Suprapubic skin (tissue), 4 donors: ENCODE data around the gene FAM98C. TPM values are rescaled to one million over a fixed set of nuclear protein-coding genes. Genes with fewer than 3 reads are reported as not detected.

Experiments
- DNase-seq, 2 donors: peaks; one replicate each; pipeline ENCODE4 v3.0.0-alpha.2; 2019; ENCODE audit warnings: low spot score in 2 of 2
- H3K27ac ChIP-seq: fragments of 200-600 bp; sonication (generic); one replicate; pipeline ENCODE4 v1.5.1; 2019
- H3K27me3 ChIP-seq: fragments of 200-600 bp; sonication (generic); one replicate; pipeline ENCODE4 v1.5.1; 2019
- H3K36me3 ChIP-seq: fragments of 200-600 bp; sonication (generic); one replicate; pipeline ENCODE4 v1.5.1; 2019
- H3K4me1 ChIP-seq: fragments of 200-600 bp; sonication (generic); one replicate; pipeline ENCODE4 v1.5.1; 2019
- H3K4me3 ChIP-seq: fragments of 200-600 bp; sonication (generic); one replicate; pipeline ENCODE4 v1.5.1; 2019; ENCODE audit warnings: mild to moderate bottlenecking
- H3K9me3 ChIP-seq: fragments of 200-600 bp; sonication (generic); one replicate; pipeline ENCODE4 v1.5.1; 2019
- EP300 ChIP-seq: sonication (generic); formaldehyde crosslinking; IDR thresholded peaks from one replicate; pipeline ENCODE4 v1.6.1; 2017; ENCODE audit warnings: antibody characterized with exemption
- POLR2A ChIP-seq, 2 donors: fragments of 450-650 bp; IDR thresholded peaks; one replicate each; pipeline ENCODE4 v1.6.1; 2017; ENCODE audit warnings: antibody characterized with exemption in 2 of 2, mild to moderate bottlenecking in 2 of 2, moderate library complexity in 2 of 2
- POLR2AphosphoS5 ChIP-seq, 3 donors: sonication (generic); formaldehyde crosslinking; IDR thresholded peaks; one replicate each; pipeline ENCODE4 v1.6.1; 2017; ENCODE audit warnings: antibody characterized with exemption in 3 of 3
- WGBS: methylation state at CpG from one replicate; pipeline ENCODE4 v1.1.5; 2018; 5-methylcytosine and 5-hydroxymethylcytosine counted together
- total RNA-seq, 4 donors: library from RNA; depleted of rRNA; stranded (reverse); fragments of >200 nt; gene quantifications; one replicate each; pipeline ENCODE4 v1.1.0, GENCODE V29; 2016
- TF ChIP-seq, protein P1 (sequence below), 2 donors: fragments of 200-600 bp in 1 of 2; fragments of 450-650 bp in 1 of 2; sonication (generic) in 1 of 2; IDR thresholded peaks; one replicate each; pipeline ENCODE4 v1.5.1; 2016 to 2019; ENCODE audit warnings: antibody characterized with exemption in 2 of 2, mild to moderate bottlenecking in 1 of 2, moderate library complexity in 1 of 2

Gene FAM98C
- total RNA-seq, 4 donors from 2014 or later: 32.6 to 45.6 (median 36.7) TPM

DNA sequence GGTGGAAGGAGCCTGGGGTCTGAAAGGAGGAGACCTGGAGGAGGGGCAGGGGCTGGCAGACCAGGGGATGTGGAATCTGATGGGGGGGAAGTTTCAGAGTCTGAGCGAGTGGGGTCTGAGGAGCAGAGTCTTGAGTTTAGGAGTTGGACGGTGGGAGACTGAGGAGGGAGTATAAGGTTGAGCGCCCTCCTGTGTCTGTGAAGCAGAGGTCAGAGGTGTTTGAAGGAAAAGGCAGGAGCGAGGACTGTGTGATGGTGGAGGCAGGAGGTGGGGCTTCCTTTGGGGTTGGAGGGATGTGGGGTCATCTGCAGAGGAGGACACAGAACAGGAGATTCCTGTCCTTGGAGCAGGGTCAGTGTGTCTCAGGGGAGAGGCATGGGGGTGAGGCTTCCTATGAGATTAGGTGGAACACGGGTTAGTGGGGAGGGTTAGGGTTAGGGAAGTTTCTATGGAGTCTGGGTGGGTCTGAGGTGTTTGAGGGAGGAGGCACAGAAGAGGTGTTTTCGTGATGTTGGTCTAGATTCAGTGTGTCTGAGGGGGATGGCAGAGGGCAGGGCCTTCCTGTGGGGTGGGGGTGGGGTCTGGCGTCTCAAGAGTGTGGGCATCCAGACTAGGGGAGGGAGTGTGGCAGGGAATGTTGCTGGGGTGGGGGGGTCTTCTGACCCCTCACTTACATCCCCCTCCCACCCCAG, 38.9 kb downstream of the FAM98C start:
- no peaks in the 10 kb centered on the region for H3K4me1 ChIP-seq
- H3K27ac ChIP-seq: no peak overlapping the region
- DNase-seq: no peak
- H3K4me3 ChIP-seq: no peak overlapping the region
- no peaks in the 10 kb centered on the region for H3K36me3 ChIP-seq
- H3K9me3 ChIP-seq: no peaks in the 10 kb centered on the region
- 58% methylated on average over 7 of the region's 7 CpGs for WGBS
- H3K27me3 ChIP-seq: peaks cover 9% of the 10 kb centered on the region
- TF ChIP-seq, protein P1, sequence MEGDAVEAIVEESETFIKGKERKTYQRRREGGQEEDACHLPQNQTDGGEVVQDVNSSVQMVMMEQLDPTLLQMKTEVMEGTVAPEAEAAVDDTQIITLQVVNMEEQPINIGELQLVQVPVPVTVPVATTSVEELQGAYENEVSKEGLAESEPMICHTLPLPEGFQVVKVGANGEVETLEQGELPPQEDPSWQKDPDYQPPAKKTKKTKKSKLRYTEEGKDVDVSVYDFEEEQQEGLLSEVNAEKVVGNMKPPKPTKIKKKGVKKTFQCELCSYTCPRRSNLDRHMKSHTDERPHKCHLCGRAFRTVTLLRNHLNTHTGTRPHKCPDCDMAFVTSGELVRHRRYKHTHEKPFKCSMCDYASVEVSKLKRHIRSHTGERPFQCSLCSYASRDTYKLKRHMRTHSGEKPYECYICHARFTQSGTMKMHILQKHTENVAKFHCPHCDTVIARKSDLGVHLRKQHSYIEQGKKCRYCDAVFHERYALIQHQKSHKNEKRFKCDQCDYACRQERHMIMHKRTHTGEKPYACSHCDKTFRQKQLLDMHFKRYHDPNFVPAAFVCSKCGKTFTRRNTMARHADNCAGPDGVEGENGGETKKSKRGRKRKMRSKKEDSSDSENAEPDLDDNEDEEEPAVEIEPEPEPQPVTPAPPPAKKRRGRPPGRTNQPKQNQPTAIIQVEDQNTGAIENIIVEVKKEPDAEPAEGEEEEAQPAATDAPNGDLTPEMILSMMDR (IDR thresholded peaks at IDR 0.05): no peak
- TF ChIP-seq EP300 (no peak), POLR2AphosphoS5 (IDR thresholded peaks at IDR 0.05) (no peak), POLR2A (IDR thresholded peaks at IDR 0.05) (no peak)

- H3K27ac ChIP-seq: no peak overlapping the region
- no peaks in the 10 kb centered on the region for H3K4me1 ChIP-seq
- peaks cover 7% of the 10 kb centered on the region for H3K27me3 ChIP-seq
- no peaks in the 10 kb centered on the region for H3K36me3 ChIP-seq
- H3K4me3 ChIP-seq: no peak overlapping the region
- TF ChIP-seq EP300: no peak
- TF ChIP-seq, protein P1 (IDR thresholded peaks at IDR 0.05): no peak
- no peak for TF ChIP-seq POLR2AphosphoS5 (IDR thresholded peaks at IDR 0.05)
- no peak for TF ChIP-seq POLR2A (IDR thresholded peaks at IDR 0.05)
- WGBS: 94% methylated on average over 6 of the region's 9 CpGs
- no peak for DNase-seq
- H3K9me3 ChIP-seq: no peaks in the 10 kb centered on the region
These were observed 39.8 kb downstream of the FAM98C start for GRCh38 chr19:38442736-38443135.

GRCh38 chr19:38443458-38443999, 40.6 kb downstream of the FAM98C start:
- no peaks in the 10 kb centered on the region for H3K4me1 ChIP-seq

GRCh38 chr19:38444026-38444425, 41.1 kb downstream of the FAM98C start:
- no peaks in the 10 kb centered on the region for H3K9me3 ChIP-seq
- no peak overlapping the region for H3K27ac ChIP-seq
- no peaks in the 10 kb centered on the region for H3K4me1 ChIP-seq
- H3K27me3 ChIP-seq: peaks cover 7% of the 10 kb centered on the region
- no peak overlapping the region for H3K4me3 ChIP-seq
- WGBS: 86% methylated on average over 7 of the region's 7 CpGs
- H3K36me3 ChIP-seq: no peaks in the 10 kb centered on the region
- TF ChIP-seq EP300: no peak
- TF ChIP-seq, protein P1 (IDR thresholded peaks at IDR 0.05): no peak
- TF ChIP-seq POLR2AphosphoS5 (IDR thresholded peaks at IDR 0.05): no peak
- no peak for TF ChIP-seq POLR2A (IDR thresholded peaks at IDR 0.05)
- no peak for DNase-seq

More at GRCh38 chr19:38443458-38443999, 40.6 kb downstream of the FAM98C start:
- Histone ChIP-seq H3K9me3 (no peaks in the 10 kb centered on the region), H3K36me3 (no peaks in the 10 kb centered on the region), H3K27ac (no peak overlapping the region), H3K4me3 (no peak overlapping the region), H3K27me3 (peaks cover 7% of the 10 kb centered on the region)
- DNase-seq: no peak
- TF ChIP-seq POLR2AphosphoS5 (IDR thresholded peaks at IDR 0.05) (no peak), POLR2A (IDR thresholded peaks at IDR 0.05) (no peak), EP300 (no peak)
- TF ChIP-seq, protein P1 (IDR thresholded peaks at IDR 0.05): no peak
- WGBS: 76% methylated on average over 8 of the region's 15 CpGs

GRCh38 chr19:38445362-38445761, 42.5 kb downstream of the FAM98C start:
- Histone ChIP-seq H3K27me3 (peaks cover 7% of the 10 kb centered on the region), H3K9me3 (no peaks in the 10 kb centered on the region), H3K4me1 (no peaks in the 10 kb centered on the region), H3K27ac (no peak overlapping the region), H3K36me3 (no peaks in the 10 kb centered on the region), H3K4me3 (no peak overlapping the region)
- DNase-seq: no peak
- TF ChIP-seq POLR2A (IDR thresholded peaks at IDR 0.05) (no peak), EP300 (no peak), POLR2AphosphoS5 (IDR thresholded peaks at IDR 0.05) (no peak)
- TF ChIP-seq, protein P1 (IDR thresholded peaks at IDR 0.05): no peak
- WGBS: 96% methylated on average over 7 of the region's 7 CpGs
